GM12878 (cell line): ENCODE measurements around the gene MRM3. TPM values are rescaled to one million over a fixed set of nuclear protein-coding genes. Genes with fewer than 3 reads are reported as not detected.

ENCODE experiments used
- ATAC-seq: fragments of 200-7000 bp; cut with Tn5 transposase; 3 replicates; pipeline ENCODE4 v1.9.1; 2020; ENCODE audit warnings: mild to moderate bottlenecking, moderate library complexity
- BruUV-seq: library from RNA; stranded (reverse); fragments of 400-500 nt; replicated peaks from 2 replicates; lab custom pipeline; 2021; lab: Mats Ljungman, UMichigan
- CTCF ChIA-PET: fragments of 300-600 bp; sonication (Branson Sonifier 250); formaldehyde crosslinking; extraction: SDS; loops from one replicate; lab custom pipeline; 2021; ENCODE audit warnings: inconsistent platforms; lab: Yijun Ruan, JAX
- POLR2A ChIA-PET: fragments of 350-600 bp; formaldehyde crosslinking; extraction: SDS; loops from one replicate; lab custom pipeline; 2021; ENCODE audit warnings: inconsistent platforms; lab: Charles Lee
- RAD21 ChIA-PET: fragments of 300-600 bp; sonication (Branson Sonifier 250); formaldehyde crosslinking; loops from one replicate; lab custom pipeline; 2023; ENCODE audit warnings: antibody characterized with exemption; ENCODE audit not compliant: unreplicated experiment; lab: Charles Lee
- SMC1A ChIA-PET: fragments of 300-600 bp; sonication (Branson Sonifier 250); formaldehyde crosslinking; loops from one replicate; lab custom pipeline; 2023; ENCODE audit not compliant: unreplicated experiment, uncharacterized antibody; lab: Charles Lee
- DNase-seq: peaks from one replicate; pipeline ENCODE4 v3.0.0-alpha.2; 2011; ENCODE audit warnings: low read depth, low spot score
- FAIRE-seq: peaks from 3 replicates; lab custom pipeline; 2011; peaks lifted over from hg19 to GRCh38; lab: Jason Lieb, UNC
- H2AFZ ChIP-seq: 2 replicates; pipeline ENCODE4 v1.6.0; 2011; ENCODE audit warnings: low read depth, low read length, control low read depth; ENCODE audit not compliant: control insufficient read depth
- H3K27ac ChIP-seq: 2 replicates; pipeline ENCODE4 v1.5.1; 2011; ENCODE audit warnings: control low read depth; ENCODE audit not compliant: control insufficient read depth, insufficient read depth
- H3K27me3 ChIP-seq, 2 experiments: replicated peaks in 1 of 2; 2 replicates each; pipeline versions ENCODE4 v1.6.0 to v1.6.1; 2011; ENCODE audit warnings: low read length in 1 of 2; ENCODE audit not compliant: control insufficient read depth in 2 of 2, insufficient read depth in 2 of 2
- H3K36me3 ChIP-seq, 2 experiments: 2 replicates each; pipeline ENCODE4 v1.5.1; 2011; ENCODE audit warnings: low read length in 1 of 2; ENCODE audit not compliant: control insufficient read depth in 2 of 2, insufficient read depth in 2 of 2
- H3K4me1 ChIP-seq: 2 replicates; pipeline ENCODE4 v1.6.1; 2011; ENCODE audit warnings: mild to moderate bottlenecking, low read length, moderate library complexity, mixed read lengths; ENCODE audit not compliant: control insufficient read depth, insufficient read depth
- H3K4me2 ChIP-seq: 2 replicates; pipeline ENCODE4 v1.6.0; 2011; ENCODE audit warnings: control low read depth; ENCODE audit not compliant: control insufficient read depth, insufficient read depth
- H3K4me3 ChIP-seq: fragments of 200-600 bp; sonication (generic); 2 replicates; pipeline ENCODE4 v1.5.1; 2016
- H3K79me2 ChIP-seq: 2 replicates; pipeline ENCODE4 v1.6.0; 2011; ENCODE audit warnings: low read length; ENCODE audit not compliant: control insufficient read depth, insufficient read depth
- H3K9ac ChIP-seq: 2 replicates; pipeline ENCODE4 v1.8.0; 2011; ENCODE audit warnings: low read length, control low read depth, mixed read lengths; ENCODE audit not compliant: control insufficient read depth, insufficient read depth
- H3K9me3 ChIP-seq: replicated peaks from 3 replicates; pipeline ENCODE4 v1.5.1; 2011; ENCODE audit warnings: mild to moderate bottlenecking, low read length; ENCODE audit not compliant: control insufficient read depth, insufficient read depth
- H4K20me1 ChIP-seq: 2 replicates; pipeline ENCODE4 v1.6.0; 2011; ENCODE audit not compliant: control insufficient read depth, insufficient read depth
- ASH2L ChIP-seq: fragments of 300-600, 200-600 bp; sonication (generic); IDR thresholded peaks from 2 replicates; pipeline ENCODE4 v1.6.1; 2017; ENCODE audit warnings: low read depth, mild to moderate bottlenecking, borderline replicate concordance
- CBX5 ChIP-seq: sonication (generic); IDR thresholded peaks from 2 replicates; pipeline ENCODE4 v1.6.1; 2016; ENCODE audit warnings: low read depth, moderate library complexity, mild to moderate bottlenecking, inconsistent platforms
- CHD2 ChIP-seq: IDR thresholded peaks from 2 replicates; pipeline ENCODE4 v1.6.1; 2011; ENCODE audit warnings: low read depth, low read length, improper control_type of control experiment, borderline replicate concordance
- ETV6 ChIP-seq, 2 experiments: fragments of 450-650 bp in 1 of 2; IDR thresholded peaks in 1 of 2; conservative IDR thresholded peaks in 1 of 2; 2 replicates each; pipeline ENCODE4 v1.6.1; 2014; ENCODE audit warnings: antibody characterized with exemption in 1 of 2, borderline replicate concordance in 1 of 2, low read depth in 1 of 2, mild to moderate bottlenecking in 1 of 2, moderate library complexity in 1 of 2
- GATAD2B ChIP-seq: fragments of 450-650 bp; conservative IDR thresholded peaks from 2 replicates; pipeline ENCODE4 v1.6.1; 2017; ENCODE audit warnings: low read depth, mild to moderate bottlenecking, moderate library complexity
- IKZF1 ChIP-seq: fragments of 450-650 bp; conservative IDR thresholded peaks from 2 replicates; pipeline ENCODE4 v1.6.1; 2017; ENCODE audit warnings: antibody characterized with exemption, mild to moderate bottlenecking
- IRF4 ChIP-seq: IDR thresholded peaks from 2 replicates; pipeline ENCODE4 v1.6.1; 2011; ENCODE audit warnings: low read depth, low read length
- IRF5 ChIP-seq: fragments of 450-650 bp; IDR thresholded peaks from 2 replicates; pipeline ENCODE4 v1.6.1; 2017; ENCODE audit warnings: borderline replicate concordance
- JUNB ChIP-seq: IDR thresholded peaks from 2 replicates; pipeline ENCODE4 v1.6.1; 2016; ENCODE audit warnings: antibody characterized with exemption, mild to moderate bottlenecking
- MYB ChIP-seq: fragments of 150-350 bp; IDR thresholded peaks from 2 replicates; pipeline ENCODE4 v1.6.1; 2014; ENCODE audit warnings: mild to moderate bottlenecking, low read depth, low read length, borderline replicate concordance
- MYC ChIP-seq: IDR thresholded peaks from 2 replicates; pipeline ENCODE4 v1.6.1; 2011; ENCODE audit warnings: mild to moderate bottlenecking, low read length, moderate library complexity, inconsistent platforms; ENCODE audit not compliant: insufficient read depth, insufficient replicate concordance, insufficient read length, severe bottlenecking
- PAX5 ChIP-seq: IDR thresholded peaks from 2 replicates; pipeline ENCODE4 v1.6.1; 2011; ENCODE audit warnings: low read depth, low read length, borderline replicate concordance
- PML ChIP-seq: IDR thresholded peaks from 2 replicates; pipeline ENCODE4 v1.6.1; 2012; ENCODE audit warnings: low read length, inconsistent platforms
- RAD21 ChIP-seq: IDR thresholded peaks from 2 replicates; pipeline ENCODE4 v1.6.1; 2011; ENCODE audit warnings: mild to moderate bottlenecking, low read depth, low read length, moderate library complexity; ENCODE audit not compliant: insufficient read depth
- SP1 ChIP-seq: IDR thresholded peaks from one replicate; pipeline ENCODE4 v1.6.1; 2011; ENCODE audit warnings: low read depth, low read length
- SREBF2 ChIP-seq: IDR thresholded peaks from 2 replicates; pipeline ENCODE4 v1.6.1; 2012; ENCODE audit warnings: mild to moderate bottlenecking, low read length
- TBL1XR1 ChIP-seq: IDR thresholded peaks from 2 replicates; pipeline ENCODE4 v1.6.1; 2012; ENCODE audit warnings: low read depth, low read length, improper control_type of control experiment
- YY1 ChIP-seq: IDR thresholded peaks from 2 replicates; pipeline ENCODE4 v1.6.1; 2011; ENCODE audit warnings: low read depth, mild to moderate bottlenecking, low read length
- WGBS: methylation state at CpG from one replicate; pipeline ENCODE4 v1.1.6; 2016; ENCODE audit warnings: low lambda C conversion rate; ENCODE audit not compliant: insufficient replicate concordance, insufficient coverage; ENCODE audit errors: missing lambda C conversion rate; 5-methylcytosine and 5-hydroxymethylcytosine counted together
- in situ Hi-C: fragments of 300-500 bp; cut with MboI; formaldehyde crosslinking; loops from 9 replicates; pipeline ENCODE4 v1.14.3; 2018; ENCODE audit warnings: mixed read lengths
- intact Hi-C: fragments of 100-400 bp; cut with micrococcal nuclease; formaldehyde crosslinking; loops from one replicate; pipeline ENCODE4 v1.14.2; 2022; ENCODE audit not compliant: unreplicated experiment
- polyA plus RNA-seq, 11 experiments: library from polyadenylated mRNA; depleted of rRNA in 4 of 11; unstranded in 6 of 11; stranded (reverse) in 5 of 11; fragments of >200 nt; fragmentation: Nextera tagmentation in 4 of 11; fragmentation: Illumina TruSeq in 1 of 11; extraction: Ambion mirVana in 4 of 11; extraction: Trizol in 1 of 11; gene quantifications; 1 replicate in 1 of 11; 2 replicates in 10 of 11; pipeline versions ENCODE4 v1.2.1 to v1.2.3, GENCODE V29; 2011 to 2016; ENCODE audit warnings: inconsistent platforms in 2 of 11, missing spikeins in 2 of 11, low read depth in 1 of 11
- total RNA-seq, 4 experiments: library from RNA; depleted of rRNA in 3 of 4; stranded (reverse); fragments of >200 nt in 3 of 4; fragmentation: Illumina TruSeq in 1 of 4; extraction: Trizol in 1 of 4; gene quantifications; 2 replicates each; pipeline versions ENCODE4 v1.2.1 to v1.2.3, GENCODE V29; 2013 to 2021
- TF ChIP-seq, protein P1 (sequence below): IDR thresholded peaks from 2 replicates; pipeline ENCODE4 v1.6.1; 2012; ENCODE audit warnings: low read depth, low read length, improper control_type of control experiment

The MRM3 gene
- total and polyA plus RNA-seq, 10 of the 15 experiments (the other 5 are each of a cell fraction or from before 2014, with no cell fraction given) = 2.3 to 48.9 (median 26.6) TPM

DNA sequence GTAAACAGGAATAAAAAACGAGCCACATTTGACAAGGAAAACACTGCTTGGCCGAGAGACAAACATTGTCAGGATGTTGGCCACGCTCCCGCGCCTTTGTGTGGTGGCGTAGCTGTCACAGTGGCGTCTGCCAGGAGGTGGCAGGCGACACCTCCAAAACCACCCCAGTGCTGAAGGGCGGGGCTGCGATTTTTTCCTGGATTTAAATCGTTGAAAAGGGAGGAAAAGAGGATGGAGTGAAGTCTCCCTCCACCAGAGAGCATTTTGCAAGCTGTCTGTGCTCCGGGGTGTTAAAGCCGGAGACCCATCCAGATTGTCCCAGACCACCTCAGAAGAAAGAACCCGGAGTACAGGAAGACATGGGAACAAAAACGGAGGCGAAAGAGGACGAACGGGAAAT, 12.7 kb downstream of the MRM3 start:
- Histone ChIP-seq H3K4me3 (no peak overlapping the region), H3K79me2 (no peaks in the 10 kb centered on the region), H3K9me3 (no peaks in the 10 kb centered on the region), H3K9ac (no peak overlapping the region), H3K4me1 (no peaks in the 10 kb centered on the region), H4K20me1 (no peaks in the 10 kb centered on the region), H2AFZ (peak overlapping the region; percentile 3; the same call in 1 of the 2 replicates), H3K27ac (no peak overlapping the region), H3K4me2 (no peak overlapping the region), H3K27me3 (no peaks in the 10 kb centered on the region), H3K36me3 (peaks cover 3 to 8% of the 10 kb centered on the region in 2 experiments; a peak in 3 of 4 replicates)
- in situ Hi-C loops (loop anchor here (5.0 kb wide), 1 partner anchor 192 kb away; no protein-coding TSS in a partner anchor), intact Hi-C loops (loop anchor here (1.0 kb wide), 1 partner anchor 186 kb away; no protein-coding TSS in a partner anchor)
- ChIA-PET RAD21 (interaction anchor here (1.0 to 3.1 kb wide), 4 partner anchors 13 to 188 kb away, joined by 3 to 32 read pairs (median 4); partner anchors contain the start of genes GLOD4, MRM3 and NXN), SMC1A (interaction anchor here (2.1 to 2.6 kb wide), 2 partner anchors 185 to 186 kb away, joined by 8 to 24 read pairs; partner anchors contain the start of gene NXN), CTCF (interaction anchor here (0.7 to 6.1 kb wide), 3 partner anchors 34 to 185 kb away, joined by 3 to 61 read pairs (median 3); partner anchors contain the start of gene NXN), POLR2A (interaction anchor here (0.9 kb wide), 1 partner anchor 186 kb away, joined by 3 read pairs; no protein-coding TSS in a partner anchor)
- FAIRE-seq (peak; percentile 7), DNase-seq (no peak), ATAC-seq (peak; percentile 85)
- BruUV-seq = no TSS peak
- WGBS = 35% methylated on average over 18 of the region's 18 CpGs
- TF ChIP-seq IRF4 = no peak
- TF ChIP-seq SREBF2 = no peak
- no peak for TF ChIP-seq ETV6 (conservative IDR thresholded peaks at IDR 0.05 in 1 of 2, IDR thresholded peaks at IDR 0.05 in 1 of 2; ENCODE audit: borderline replicate concordance in 1 of 2, low read depth in 1 of 2)
- TF ChIP-seq PML = no peak
- no peak for TF ChIP-seq ASH2L
- TF ChIP-seq RAD21 = peak; percentile 81
- no peak for TF ChIP-seq GATAD2B
- no peak for TF ChIP-seq IKZF1
- no peak for TF ChIP-seq MYB
- TF ChIP-seq JUNB = no peak
- 0 out of 2 replicates have a peak, but pooled peaks have one; percentile 36 for TF ChIP-seq YY1
- TF ChIP-seq CBX5 = no peak
- no peak for TF ChIP-seq CHD2
- TF ChIP-seq SP1 = no peak
- no peak for TF ChIP-seq IRF5
- TF ChIP-seq, protein P1, sequence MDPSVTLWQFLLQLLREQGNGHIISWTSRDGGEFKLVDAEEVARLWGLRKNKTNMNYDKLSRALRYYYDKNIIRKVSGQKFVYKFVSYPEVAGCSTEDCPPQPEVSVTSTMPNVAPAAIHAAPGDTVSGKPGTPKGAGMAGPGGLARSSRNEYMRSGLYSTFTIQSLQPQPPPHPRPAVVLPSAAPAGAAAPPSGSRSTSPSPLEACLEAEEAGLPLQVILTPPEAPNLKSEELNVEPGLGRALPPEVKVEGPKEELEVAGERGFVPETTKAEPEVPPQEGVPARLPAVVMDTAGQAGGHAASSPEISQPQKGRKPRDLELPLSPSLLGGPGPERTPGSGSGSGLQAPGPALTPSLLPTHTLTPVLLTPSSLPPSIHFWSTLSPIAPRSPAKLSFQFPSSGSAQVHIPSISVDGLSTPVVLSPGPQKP = no peak
- no peak for TF ChIP-seq TBL1XR1
- no peak for TF ChIP-seq MYC
- TF ChIP-seq PAX5 = peak; percentile 95
